GM19467 (cell line): ENCODE data around the gene JCHAIN.
"Not testable (repeated sequence)": the region's sequence is repeated elsewhere in the genome, so short reads cannot be mapped to it uniquely, and the experiment has no call there.

Experiments
- ATAC-seq: cut with Tn5 transposase; IDR thresholded peaks from one replicate; pipeline ENCODE4 v1.9.1; 2021; ENCODE audit warnings: mild to moderate bottlenecking, moderate library complexity; ENCODE audit not compliant: unreplicated experiment

JCHAIN gene

DNA sequence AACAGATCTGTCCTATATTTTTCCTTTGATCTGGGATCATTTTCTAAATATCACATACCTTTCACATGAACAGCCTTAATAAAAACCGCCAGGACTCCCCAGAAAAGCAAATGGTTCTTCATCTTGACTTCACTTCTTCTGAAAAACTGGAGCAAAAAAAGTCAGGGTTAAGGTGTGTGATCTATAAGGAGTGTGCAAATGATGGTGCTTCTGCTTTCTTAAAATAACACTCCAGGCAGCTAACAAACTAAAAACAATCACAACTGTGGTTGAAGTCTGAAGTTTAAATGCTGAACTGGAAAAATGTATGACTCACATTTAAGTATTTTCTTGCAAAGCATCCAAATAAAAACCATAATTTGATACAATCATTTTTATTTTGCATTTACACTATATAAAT lies at the start of gene JCHAIN:
Gene JCHAIN, minus strand, starts transcription at position 140 of the 400 bp plus-strand sequence. Its CDS starts 18 bp downstream, at position 122.
- ATAC-seq: no peak

DNA sequence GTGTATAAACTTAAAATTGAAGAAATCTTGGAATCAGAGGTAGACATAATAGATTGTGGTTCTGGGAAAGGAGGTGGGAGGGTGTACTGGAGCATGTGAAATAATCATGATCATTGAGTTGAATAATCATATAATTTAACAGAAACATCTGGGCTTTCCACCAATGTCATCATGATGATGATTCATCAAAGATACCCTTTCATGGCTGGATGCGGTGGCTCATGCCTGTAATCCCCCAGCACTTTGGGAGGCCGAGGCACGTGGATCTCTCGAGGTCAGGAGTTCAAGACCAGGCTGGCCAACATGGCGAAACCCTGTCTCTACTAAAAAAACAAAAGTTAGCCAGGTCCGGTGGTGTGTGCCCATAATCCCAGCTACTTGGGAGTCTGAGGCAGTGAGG lies 48.8 kb upstream of the JCHAIN start:
- ATAC-seq: peak; percentile 9

GRCh38 chr4:70714079-70714887 lies 48.0 kb upstream of the JCHAIN start:
- peak; percentile 51 for ATAC-seq

GRCh38 chr4:70713453-70714078 lies 47.3 kb upstream of the JCHAIN start:
- no peak for ATAC-seq

GRCh38 chr4:70712604-70713452 lies 46.5 kb upstream of the JCHAIN start:
- no peak for ATAC-seq

DNA sequence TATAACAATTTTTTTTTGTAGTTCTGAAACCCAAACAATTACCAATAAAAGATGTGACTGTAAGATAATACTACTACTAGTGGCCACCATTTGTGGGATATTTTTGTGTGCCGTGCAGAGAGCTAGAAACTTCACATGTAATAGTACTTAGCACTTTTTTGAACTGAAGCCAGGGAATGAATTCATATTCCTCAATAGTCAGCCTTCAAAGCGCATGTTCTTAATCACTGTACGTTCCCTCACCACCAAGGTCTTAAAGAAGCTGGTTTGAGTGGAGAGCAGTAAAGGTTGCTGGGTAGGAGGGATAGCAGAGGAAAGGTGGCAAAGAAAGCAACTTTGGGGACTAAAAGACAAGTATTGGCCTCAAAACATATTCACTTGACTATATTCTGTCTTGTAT lies 45.8 kb upstream of the JCHAIN start:
- ATAC-seq: no peak

- no peak for ATAC-seq
Measured at GRCh38 chr4:70711599-70711998, 45.3 kb upstream of the JCHAIN start.

DNA sequence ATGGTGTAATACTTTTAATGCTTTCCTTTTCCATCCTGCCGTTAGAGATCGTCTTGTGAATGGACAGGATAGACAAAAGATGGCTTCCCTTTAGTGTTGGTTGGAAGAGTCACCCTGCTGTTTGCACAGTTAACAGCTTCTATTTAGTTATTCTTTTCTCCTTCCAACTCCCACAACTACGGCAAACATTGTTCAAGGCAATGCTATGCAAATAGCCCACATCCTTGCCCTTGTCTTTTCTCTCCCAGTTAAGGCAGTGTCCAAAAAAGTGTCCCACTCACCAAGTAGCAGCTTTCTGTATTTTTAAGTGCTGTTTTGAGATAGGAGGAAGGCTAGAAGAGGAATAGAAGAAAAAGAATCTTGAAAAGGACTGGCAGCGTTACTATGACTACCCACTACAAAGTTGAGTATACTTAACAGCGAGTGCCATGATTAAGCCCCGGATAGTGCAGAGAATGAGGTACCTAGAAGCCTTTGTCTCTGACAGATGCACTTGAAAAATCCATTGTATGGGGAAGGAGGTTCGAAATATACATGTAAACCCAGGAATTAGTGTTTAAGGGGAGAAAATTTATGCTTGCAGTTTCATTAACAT lies 43.4 kb upstream of the JCHAIN start:
- no peak for ATAC-seq

GRCh38 chr4:70706516-70706915 lies 40.2 kb upstream of the JCHAIN start:
- ATAC-seq: no peak

DNA sequence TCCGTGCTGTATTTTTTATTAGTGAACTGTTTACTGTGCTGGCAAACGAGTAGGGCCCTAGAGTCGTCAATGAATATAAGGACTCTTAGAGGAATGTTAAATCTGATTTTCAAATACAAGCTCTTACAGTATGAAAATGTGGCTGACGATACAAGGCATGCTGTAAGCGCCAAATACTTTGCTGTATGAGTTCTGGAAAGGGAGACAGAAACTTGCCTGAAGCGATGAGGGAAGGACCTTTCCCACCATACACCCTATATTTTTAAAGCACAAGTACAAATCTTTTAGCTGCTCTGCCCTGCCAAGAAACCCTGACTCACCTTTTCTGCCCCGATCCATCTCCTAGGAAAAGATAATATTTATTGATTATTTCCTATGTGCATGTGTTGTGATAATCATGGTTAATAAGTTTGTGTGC lies 39.7 kb upstream of the JCHAIN start:
- no peak for ATAC-seq

- ATAC-seq: peak; percentile 53
Measured at GRCh38 chr4:70705183-70706043, 39.1 kb upstream of the JCHAIN start.

DNA sequence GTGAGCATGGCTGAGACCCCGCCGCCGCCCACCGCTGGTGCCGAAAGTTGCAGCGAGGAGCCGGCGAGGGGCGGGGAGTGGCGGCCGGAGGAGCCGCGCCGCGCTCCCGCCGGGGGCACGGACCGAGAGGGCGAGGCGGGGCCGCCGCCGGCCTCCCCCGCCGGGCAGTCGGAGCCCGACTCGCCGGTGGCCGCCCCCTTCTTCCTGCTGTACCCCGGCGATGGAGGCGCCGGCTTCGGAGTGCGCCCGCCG lies 38.5 kb upstream of the JCHAIN start:
- peak; percentile 33 for ATAC-seq

DNA sequence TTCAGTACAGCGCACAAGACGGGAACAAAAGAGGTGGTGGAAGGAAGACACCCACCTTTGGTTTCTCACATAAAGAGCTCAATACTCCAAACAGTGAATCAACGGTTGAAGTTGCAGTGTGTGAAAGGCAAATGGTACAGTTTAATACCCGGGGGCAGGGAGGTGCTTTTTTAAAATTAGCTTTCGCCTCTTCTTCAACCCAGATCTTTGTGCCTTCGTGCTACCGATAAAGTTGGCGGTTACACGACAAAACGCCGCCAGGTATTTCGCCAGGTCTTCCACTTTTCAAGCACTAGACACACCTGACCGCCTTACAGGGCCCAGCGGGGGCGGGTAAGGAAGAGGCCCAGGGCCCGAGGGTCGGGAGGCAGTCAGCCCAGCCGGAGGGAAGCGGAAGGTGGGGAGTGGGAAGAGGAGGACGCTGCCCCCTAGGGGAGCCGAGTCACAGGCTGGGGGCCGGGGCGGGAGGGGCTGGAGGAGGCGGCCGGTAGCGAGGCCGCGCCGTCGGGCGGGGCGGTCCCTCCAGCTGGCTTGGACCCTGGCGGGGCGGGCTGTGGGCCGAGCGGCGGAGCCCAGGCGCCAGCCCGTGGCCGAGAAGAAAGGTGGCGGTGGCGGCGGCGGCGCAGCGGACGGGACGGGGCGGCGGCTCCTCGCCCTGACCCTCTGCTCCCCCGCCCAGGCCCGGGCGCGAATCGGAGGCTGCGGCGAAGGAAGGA lies 38.1 kb upstream of the JCHAIN start:
- ATAC-seq: peak; percentile 63

DNA sequence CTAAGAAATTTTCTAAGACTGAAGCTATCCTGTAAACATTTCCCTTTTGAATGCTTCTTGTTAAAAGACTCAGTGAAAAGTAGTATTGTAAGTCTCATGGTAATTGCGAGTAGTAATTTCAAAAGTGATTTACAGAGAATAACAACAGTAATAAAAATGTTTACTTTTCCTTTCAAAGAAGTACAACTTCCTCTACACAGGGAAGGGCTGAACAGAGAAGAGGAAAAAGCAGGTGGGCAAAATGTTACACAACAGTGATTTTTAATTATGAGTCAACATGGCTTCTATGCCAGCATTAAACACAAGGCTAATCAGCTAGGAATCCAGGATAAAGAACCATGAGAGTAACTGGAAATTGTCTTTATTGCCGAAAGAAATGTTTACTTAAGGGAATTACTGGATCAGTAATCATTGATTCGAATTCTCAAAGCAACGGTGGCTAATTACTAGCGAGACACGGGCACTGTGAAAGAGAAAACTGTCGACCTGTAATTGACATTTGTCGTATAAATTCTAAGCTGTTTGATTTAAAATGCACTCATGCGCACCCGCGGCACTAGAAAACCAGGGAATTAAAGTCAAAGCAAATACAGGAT lies 37.4 kb upstream of the JCHAIN start:
- ATAC-seq: no peak

DNA sequence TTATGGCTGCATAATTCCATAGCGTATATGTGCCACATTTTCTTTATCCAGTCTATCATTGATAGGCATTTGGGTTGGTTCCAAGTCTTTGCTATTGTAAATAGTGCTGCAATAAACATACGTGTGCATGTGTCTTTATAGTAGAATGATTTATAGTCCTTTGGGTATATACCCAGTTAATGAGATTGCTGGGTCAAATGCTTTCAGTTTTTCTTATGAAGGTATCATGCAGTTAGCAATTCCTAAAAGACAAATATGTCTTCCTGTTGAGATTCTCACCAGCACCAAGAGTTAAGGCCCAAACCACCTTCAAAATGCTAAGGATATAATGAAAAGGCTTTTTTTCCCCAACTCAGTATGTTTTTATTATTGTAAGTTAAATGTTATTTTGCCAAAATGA lies 36.3 kb upstream of the JCHAIN start:
- ATAC-seq: not testable (repeated sequence)

DNA sequence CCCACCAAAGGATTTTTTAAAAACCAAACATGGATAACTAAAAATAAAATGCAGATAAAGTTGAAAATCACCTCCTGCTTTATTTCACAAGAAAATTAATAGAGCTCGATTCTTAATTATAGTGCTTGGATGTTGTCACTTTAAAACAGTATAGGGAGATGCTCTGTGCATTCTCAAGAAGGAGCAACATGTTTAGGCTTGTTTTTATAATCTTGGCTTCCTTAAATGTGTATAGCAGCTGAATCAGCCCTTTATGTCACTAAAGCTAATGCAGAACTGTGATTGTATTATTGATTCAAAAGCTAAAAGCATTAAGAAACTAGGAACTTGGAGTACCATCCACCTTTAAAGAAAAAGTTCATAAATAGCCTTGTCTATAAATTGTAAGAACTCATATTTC lies 35.0 kb upstream of the JCHAIN start:
- ATAC-seq: no peak

GRCh38 chr4:70700712-70701111 lies 34.4 kb upstream of the JCHAIN start:
- ATAC-seq: no peak

GRCh38 chr4:70698435-70698834 lies 32.1 kb upstream of the JCHAIN start:
- not testable (repeated sequence) for ATAC-seq

DNA sequence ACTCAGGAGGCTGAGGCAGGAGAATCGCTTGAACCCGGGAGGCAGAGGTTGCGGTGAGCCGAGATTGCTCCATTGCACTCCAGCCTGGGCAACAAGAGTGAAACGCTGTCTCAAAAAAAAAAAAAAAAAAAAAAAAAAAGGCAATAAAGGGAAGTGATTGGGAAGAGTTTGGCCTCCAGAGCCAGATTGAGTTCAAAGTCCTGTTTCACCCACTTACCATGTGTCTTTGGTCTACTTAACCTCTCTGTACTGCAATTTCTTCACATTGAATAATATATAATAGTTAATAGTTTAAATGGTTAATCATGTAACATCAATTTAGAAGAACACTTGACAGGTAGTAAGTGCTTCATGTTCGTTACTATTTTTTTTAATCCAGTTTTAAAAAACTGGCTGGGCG lies 28.3 kb upstream of the JCHAIN start:
- not testable (repeated sequence) for ATAC-seq
